ENCODE results near the gene B3GNT2.

GRCh38 chr2:62234755-62235655 lies 39.1 kb downstream of the B3GNT2 start:
- no peak for TF ChIP-seq CTCF (IDR thresholded peaks at IDR 0.05; ENCODE audit: insufficient read depth, low read depth, low read length)
- TF ChIP-seq EZH2 (IDR thresholded peaks at IDR 0.05; ENCODE audit: insufficient read depth, low read length), result no peak
